HG03520 (cell line): Measurements from ENCODE around the gene NSD2.

Source experiments
- ATAC-seq: cut with Tn5 transposase; IDR thresholded peaks from one replicate; pipeline ENCODE4 v1.9.1; 2021; ENCODE audit warnings: mild to moderate bottlenecking, moderate library complexity; ENCODE audit not compliant: unreplicated experiment

NSD2 gene

GRCh38 chr4:1982124-1983052 is 111.2 kb downstream of the NSD2 start:
- ATAC-seq: no peak

- no peak for ATAC-seq
Measured at GRCh38 chr4:1983053-1983845, 112.1 kb downstream of the NSD2 start.

- no peak for ATAC-seq
Measured at GRCh38 chr4:1983846-1984405, 112.7 kb downstream of the NSD2 start.

- ATAC-seq: no peak
Measured at GRCh38 chr4:1984406-1985191, 113.4 kb downstream of the NSD2 start.

- no peak for ATAC-seq
Measured at GRCh38 chr4:1985294-1985693, 114.1 kb downstream of the NSD2 start.

- no peak for ATAC-seq
Measured at GRCh38 chr4:1985780-1986577, 114.8 kb downstream of the NSD2 start.

GRCh38 chr4:1986578-1987210 is 115.5 kb downstream of the NSD2 start:
- ATAC-seq: no peak

- no peak for ATAC-seq
Measured at GRCh38 chr4:1987296-1987695, 116.1 kb downstream of the NSD2 start.

GRCh38 chr4:1987721-1988326 is 116.6 kb downstream of the NSD2 start:
- ATAC-seq: no peak

GRCh38 chr4:1988327-1988724 is 117.1 kb downstream of the NSD2 start:
- no peak for ATAC-seq

GRCh38 chr4:1989533-1990347 is 118.5 kb downstream of the NSD2 start:
- ATAC-seq: no peak

GRCh38 chr4:1990348-1990645 is 119.1 kb downstream of the NSD2 start:
- no peak for ATAC-seq

GRCh38 chr4:1990676-1991075 is 119.5 kb downstream of the NSD2 start:
- no peak for ATAC-seq

- ATAC-seq: no peak
Measured at GRCh38 chr4:1991087-1991486, 119.9 kb downstream of the NSD2 start.

GRCh38 chr4:1991596-1992434 is 120.6 kb downstream of the NSD2 start:
- ATAC-seq: no peak

GRCh38 chr4:1992468-1993168 is 121.4 kb downstream of the NSD2 start:
- ATAC-seq: no peak

GRCh38 chr4:1993169-1993516 is 122.0 kb downstream of the NSD2 start:
- ATAC-seq: no peak
